Measurements from ENCODE around the gene COA8.
"Not testable (repeated sequence)": the region's sequence is repeated elsewhere in the genome, so short reads cannot be mapped to it uniquely, and the experiment has no call there.

Gene COA8

GRCh38 chr14:103525430-103526246 lies 37.1 kb upstream of the COA8 start:
- DNase-seq (ENCODE audit: low spot score), result not testable (repeated sequence)

DNA sequence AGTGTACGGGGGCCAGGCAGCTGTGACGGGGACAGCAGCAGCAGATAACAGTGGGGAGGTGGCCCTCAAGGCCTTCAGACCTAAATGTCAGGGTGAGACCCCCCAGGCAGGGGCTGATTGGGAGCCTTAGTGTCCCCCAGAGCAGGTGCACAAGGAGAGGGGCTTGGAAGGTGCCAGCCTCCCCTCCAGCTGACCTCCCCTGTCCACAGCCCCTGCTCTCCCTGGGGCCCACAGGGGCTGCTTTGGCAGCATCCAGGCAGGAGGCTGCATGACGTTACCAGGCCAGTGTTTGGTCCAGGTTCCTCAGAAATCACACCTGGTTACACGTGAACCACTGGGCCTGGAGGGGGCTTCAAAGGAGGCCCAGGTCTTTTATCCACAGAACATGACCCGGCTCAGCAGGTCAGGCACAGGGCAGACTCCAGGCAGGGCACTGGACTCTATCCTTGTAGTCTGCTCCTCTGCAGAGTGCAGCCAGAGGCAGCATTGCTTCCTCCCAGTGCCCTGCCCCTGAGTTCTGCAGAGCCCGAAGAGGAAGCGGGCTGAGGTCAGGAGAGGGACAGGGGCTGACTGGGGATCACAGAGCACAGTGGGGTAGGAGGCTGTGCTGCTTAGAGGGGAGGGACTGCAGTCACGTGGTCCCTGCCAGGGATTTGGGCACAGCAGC lies 36.4 kb upstream of the COA8 start:
- DNase-seq (ENCODE audit: low spot score), result no peak

DNA sequence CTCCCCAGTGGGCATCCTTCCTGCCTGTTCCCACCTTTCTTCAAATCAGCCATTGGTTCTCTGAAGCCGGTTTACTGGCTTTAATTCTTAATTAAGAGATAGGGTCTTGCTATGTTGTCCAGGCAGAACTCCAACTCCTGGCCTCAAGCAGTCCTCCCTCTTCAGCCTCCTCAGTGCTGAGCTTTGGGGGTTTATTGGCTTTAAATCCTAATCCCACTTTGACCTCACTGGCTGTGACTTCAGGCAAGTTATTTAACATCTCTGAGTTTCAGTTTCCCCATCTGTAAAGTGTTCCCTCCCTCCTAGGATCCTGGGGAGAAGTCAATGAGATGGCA lies 35.9 kb upstream of the COA8 start:
- DNase-seq (ENCODE audit: low spot score), result no peak

- DNase-seq (ENCODE audit: low spot score), result no peak
These were observed 35.2 kb upstream of the COA8 start for GRCh38 chr14:103527408-103528145.

GRCh38 chr14:103528146-103528586 lies 34.6 kb upstream of the COA8 start:
- peak; percentile 63 for DNase-seq (ENCODE audit: low spot score)

DNA sequence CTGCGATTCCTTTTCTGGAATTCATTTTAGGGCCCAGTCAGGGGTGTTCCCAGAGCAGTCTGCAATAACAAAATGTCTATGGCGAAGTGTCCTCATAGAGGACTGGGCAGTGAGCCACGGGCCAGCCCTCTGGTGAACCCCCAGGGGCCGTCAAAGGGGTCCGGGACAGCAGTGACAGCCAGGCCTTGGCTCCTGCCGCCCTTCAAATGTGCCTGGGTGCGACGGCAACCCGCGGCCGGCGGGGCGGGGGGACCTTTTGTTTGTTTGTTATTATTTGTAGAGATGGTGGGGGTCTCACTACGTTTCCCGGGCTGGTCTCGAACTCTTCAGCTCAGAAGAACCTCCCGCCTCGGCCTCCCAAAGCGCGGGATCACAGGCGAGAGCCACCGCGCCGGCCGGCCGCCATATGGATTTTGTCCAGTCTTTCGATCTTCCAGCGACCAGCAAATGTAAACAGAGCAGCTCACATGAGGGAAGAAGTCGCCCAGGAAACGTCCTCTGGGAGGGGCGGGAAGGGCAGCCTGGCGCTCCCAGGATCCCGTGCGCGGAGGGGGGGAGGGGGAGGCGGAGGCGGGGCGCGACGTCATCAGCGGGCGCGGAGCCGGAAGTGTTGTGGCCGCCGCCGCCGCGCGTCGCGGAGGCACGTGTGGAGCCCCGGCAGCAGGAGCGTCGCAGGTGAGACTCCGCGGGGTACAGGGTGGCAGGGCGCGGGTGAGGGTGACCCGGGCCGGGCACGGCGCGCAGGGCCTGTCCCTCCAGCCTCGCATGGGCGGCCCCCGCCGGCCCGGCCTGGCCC lies 34.0 kb upstream of the COA8 start, which contains the start of gene TRMT61A:
TRMT61A (plus strand) TSS at position 610 of the 796 bp plus-strand sequence. CDS start 783 bp downstream, outside the sequence.
- DNase-seq (ENCODE audit: low spot score), result peak; percentile 98

DNA sequence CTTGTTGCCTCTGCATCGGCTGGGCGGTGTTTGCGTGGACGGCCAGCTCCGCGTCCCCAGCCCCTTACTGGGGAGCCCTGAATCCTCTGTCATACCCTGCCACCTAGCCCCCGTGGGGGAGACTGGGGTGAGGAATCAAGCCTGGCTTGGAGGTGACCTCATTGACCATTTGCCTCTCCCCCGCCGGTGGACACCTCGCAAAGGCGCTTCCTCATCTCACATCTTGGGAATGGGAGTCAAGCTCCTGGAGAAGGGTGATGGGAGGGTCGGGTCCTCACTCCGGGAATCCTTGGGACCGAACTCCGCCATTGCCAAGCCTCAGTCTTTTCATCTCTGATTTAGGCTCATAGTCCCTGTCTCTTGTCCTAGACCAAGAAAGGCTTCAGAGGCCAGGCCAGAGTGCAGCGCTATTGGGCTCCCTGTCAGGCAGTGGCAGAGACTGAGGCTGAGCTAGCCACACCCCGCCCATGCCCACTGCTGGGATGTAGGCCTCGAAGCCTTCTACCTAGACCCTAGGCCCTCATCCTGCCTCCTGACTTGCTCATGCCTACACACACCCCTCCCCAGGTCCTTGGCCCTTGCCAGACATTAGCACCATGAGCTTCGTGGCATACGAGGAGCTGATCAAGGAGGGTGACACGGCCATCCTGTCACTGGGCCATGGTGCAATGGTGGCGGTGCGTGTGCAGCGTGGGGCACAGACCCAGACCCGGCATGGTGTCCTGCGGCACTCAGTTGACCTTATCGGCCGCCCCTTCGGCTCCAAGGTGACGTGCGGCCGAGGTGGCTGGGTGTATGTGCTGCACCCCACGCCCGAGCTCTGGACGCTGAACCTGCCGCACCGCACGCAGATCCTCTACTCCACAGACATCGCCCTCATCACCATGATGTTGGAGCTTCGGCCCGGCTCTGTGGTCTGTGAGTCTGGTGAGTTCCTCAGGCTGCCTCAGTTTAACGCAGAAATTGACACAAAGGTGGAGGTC lies 33.1 kb upstream of the COA8 start:
- DNase-seq (ENCODE audit: low spot score), result no peak

DNA sequence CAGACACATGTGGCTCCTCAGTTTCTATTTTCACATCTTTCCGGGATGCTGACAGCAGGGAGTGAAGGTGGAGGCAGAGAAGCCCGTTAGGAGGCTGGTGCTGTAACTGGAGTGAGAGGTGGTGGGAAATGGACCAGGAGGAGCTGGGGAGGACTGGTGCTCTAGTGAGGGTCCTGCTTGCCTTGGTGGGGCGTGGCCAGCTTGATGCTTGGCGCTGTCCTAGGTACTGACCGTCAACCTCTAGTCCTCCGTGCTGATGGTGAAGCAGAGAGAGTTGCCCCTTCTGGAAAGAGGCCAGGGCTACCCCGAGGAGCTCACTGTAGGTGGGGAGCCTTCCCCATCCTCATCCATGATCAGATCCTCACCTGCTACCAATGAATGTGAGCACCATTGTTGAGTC lies 32.4 kb upstream of the COA8 start:
- DNase-seq (ENCODE audit: low spot score), result no peak

GRCh38 chr14:103530831-103531230 lies 31.9 kb upstream of the COA8 start:
- DNase-seq (ENCODE audit: low spot score), result no peak

DNA sequence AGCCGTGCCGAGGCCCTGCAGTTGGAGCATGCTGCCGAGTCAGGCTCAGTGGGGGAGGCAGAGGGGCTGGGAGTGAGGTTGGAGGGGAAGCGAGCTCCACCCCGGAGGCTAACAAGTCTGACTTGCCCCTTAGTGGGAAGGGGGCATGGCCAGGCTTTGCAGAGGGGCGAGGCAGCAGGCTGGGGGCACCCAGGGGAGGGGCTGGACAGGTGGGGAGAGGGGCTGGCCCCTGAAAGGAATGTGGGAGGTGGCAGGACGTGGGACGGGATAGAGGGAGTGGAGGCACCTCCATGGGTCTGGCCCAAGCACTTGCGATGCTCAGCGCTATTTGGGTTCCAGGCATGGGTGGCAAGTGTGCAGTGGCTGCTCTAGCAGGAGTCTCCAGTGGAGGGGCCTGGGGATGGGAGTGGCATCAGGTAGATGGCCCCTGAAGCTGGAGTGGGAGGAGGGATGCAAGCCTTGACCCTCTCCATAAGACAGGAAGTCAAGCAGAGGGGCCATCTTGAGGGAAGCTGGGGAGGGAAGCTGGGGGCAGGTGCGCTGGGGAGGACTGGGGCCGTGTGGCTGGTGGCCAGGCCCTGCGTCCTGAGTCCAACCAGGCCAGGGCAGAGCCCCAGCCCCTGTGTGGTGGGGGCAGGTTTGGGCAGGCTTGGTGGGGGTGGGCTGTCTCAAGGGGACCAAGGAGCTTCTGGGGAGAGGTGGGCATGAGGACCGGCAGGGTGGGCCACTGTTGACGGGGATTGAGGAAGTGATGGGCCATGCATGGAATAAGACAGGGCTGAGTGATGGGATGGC lies 31.1 kb upstream of the COA8 start:
- no peak for DNase-seq (ENCODE audit: low spot score)

DNA sequence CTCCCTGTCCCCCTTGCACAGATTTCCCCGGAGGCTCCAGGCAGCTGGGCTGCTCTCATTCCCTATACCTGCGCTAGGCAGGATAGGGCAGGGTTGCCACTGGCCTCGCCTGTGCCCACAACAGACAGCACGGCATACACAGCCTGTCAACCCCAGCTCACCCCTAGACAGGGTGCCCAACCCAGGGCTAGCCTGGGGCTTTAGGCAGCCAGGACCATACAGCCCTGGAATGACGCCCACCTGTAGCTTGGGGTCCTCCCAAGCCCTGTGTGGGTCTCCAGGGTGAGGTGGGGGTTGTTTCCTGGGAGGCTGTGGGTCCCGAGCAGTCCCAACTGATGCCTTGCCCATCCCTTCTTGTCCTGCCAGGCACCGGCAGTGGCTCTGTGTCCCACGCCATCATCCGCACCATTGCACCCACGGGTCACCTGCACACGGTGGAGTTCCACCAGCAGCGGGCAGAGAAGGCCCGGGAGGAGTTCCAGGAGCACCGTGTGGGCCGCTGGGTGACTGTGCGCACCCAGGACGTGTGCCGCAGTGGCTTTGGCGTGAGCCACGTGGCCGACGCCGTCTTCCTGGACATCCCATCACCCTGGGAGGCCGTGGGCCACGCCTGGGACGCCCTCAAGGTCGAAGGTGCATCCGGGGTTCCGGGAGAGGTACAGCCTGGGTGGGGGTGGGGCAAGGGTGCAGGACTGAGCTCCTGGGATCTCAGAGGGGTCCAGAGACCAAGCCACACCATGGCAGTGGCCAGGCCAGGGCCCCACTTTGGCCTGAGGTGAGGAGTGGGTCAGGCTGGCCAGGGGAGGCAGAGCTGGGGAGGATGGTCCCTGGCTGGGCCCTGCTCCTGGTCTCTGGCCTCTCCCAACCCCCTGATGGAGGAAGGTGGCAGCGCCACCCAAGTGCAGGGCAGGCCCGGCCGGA lies 30.3 kb upstream of the COA8 start:
- DNase-seq (ENCODE audit: low spot score), result no peak

DNA sequence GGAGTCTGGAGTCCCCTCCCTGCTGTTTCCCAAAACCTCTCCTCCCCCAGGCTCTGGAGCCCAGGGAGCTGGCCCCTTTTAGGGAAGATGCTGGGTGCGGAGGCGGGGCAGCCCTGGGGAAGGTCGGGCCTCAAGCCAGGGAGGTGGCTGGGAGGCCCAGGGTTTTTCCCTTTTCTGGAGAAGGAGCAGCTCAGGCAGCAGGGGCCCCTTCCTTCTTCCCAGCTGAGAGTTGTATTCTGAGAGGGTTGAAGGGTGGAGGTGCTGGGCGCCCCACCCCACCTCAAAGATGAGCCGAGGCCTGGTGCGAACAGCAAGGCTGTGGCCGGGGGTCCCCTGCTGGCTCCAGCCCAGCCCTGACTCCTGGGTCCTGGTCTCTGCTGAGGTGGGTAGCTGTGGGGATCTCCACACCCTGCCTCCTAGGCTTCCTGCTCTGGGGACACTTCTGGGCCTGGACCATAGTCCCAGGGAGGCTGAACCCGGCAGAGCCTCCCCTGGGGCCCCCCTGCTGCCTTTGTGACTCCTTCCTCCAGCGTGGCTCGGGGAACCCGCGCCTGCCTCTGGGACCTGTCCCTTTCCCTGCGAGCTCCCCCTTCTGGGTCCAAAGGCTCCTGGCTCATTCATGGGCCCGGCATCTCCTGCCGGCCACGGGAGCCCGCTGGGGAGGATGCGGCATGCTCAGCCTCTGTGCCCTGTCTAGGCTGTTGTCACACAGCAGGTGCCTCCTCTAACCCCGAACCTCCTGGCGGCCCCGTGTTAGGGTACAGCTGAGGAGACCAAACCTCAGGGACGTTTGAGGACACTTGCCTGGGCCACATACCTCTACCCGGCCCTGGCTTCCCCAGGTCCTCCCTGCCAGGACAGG lies 29.4 kb upstream of the COA8 start:
- no peak for DNase-seq (ENCODE audit: low spot score)

DNA sequence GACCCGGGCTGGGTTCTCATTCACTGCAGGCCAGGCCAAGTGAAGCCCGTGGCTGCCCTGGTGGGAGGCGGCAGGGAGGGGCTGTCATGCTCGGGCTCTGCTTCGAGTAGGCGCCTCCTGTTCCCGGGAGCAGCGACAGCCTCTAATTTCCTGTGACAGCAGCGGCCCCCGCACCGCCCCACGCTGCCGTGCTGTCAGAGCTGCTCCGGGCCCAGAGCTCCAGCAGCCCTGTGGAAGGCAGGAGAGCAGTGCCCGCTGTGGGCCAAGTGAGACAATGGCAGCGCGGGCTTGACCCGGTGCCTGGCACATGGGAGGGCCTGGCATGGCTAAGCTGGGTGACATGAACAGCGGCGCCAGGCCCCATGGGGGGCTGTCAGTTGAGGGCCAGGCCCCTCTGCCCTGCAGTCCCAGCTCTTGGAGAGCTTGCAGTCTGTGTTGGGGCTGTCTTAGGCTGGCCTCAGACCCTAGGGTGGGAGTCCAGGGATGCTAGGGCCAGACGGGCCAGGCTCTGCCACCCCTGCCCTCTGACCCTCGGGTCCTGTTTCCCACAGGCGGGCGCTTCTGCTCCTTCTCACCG lies 28.7 kb upstream of the COA8 start:
- DNase-seq (ENCODE audit: low spot score), result no peak

GRCh38 chr14:103534576-103535061 lies 28.1 kb upstream of the COA8 start:
- no peak for DNase-seq (ENCODE audit: low spot score)

- DNase-seq (ENCODE audit: low spot score), result no peak
These were observed 27.5 kb upstream of the COA8 start for GRCh38 chr14:103535081-103535890.

DNA sequence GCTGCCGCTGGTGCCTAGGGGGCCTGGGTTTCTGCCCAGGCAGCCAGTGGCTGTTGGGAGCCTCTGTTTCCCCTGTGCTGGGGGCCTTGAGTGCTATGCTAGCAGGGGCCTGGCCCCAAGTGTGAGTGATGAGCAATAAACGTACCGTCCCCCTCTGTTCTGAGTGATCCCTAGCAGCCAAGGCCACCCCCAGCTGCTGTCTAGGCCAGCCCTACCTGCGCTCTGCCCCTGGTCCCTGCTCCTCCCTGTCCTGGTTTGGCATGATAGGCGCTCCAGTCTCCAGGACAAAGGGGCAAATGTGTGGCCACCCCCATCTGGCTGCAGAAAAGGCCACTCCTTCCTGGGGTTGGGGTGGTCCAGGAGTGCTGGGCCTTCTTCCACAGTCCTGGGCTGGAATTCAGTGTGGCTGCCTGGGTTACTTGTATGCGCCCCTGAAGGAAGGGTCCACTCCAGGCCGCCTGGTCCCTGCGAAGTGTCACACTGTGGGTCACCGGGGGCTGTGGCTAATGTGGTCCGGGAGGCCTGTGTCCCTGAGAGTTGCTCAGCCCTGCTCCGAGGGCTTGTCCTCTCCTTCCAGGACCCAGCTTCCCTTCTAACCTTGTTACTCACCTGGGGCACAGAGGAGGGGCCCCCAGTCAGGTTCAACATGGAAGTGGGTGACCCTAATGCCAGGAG lies 26.7 kb upstream of the COA8 start:
- no peak for DNase-seq (ENCODE audit: low spot score)

All from HuH-7.5 (cell line).